PFSK-1 (cell line): ENCODE measurements around the gene RBM20.

Experiments
- FOXP2 ChIP-seq: optimal IDR thresholded peaks from 2 replicates; pipeline ENCODE3; 2011; ENCODE audit warnings: borderline replicate concordance, control low read depth, inconsistent platforms; ENCODE audit not compliant: insufficient read depth; ENCODE audit errors: extremely low read length, extremely low read depth
- POLR2AphosphoS5 ChIP-seq: IDR thresholded peaks from 2 replicates; pipeline ENCODE4 v1.6.1; 2012; ENCODE audit warnings: low read depth, mild to moderate bottlenecking, control low read depth, low read length, moderate library complexity
- REST ChIP-seq, 2 experiments: IDR thresholded peaks; 2 replicates each; pipeline versions ENCODE4 v1.6.1 to v1.8.0; 2011 to 2012; ENCODE audit warnings: low read depth in 2 of 2, low read length in 2 of 2, control low read depth in 1 of 2, inconsistent platforms in 1 of 2, mild to moderate bottlenecking in 1 of 2, moderate library complexity in 1 of 2; ENCODE audit not compliant: insufficient read depth in 1 of 2
- SIN3A ChIP-seq: IDR thresholded peaks from 2 replicates; pipeline ENCODE4 v1.6.1; 2012; ENCODE audit warnings: mild to moderate bottlenecking, low read length, moderate library complexity, borderline replicate concordance; ENCODE audit not compliant: insufficient read depth
- TAF1 ChIP-seq: IDR thresholded peaks from 2 replicates; pipeline ENCODE4 v1.6.1; 2012; ENCODE audit warnings: low read length, control low read depth, borderline replicate concordance; ENCODE audit not compliant: insufficient read depth

RBM20 gene

GRCh38 chr10:110792476-110793125, 148.5 kb downstream of the RBM20 start:
- TF ChIP-seq FOXP2, result no peak
- TF ChIP-seq TAF1, result no peak
- TF ChIP-seq SIN3A, result no peak
- TF ChIP-seq REST (IDR thresholded peaks at IDR 0.05; ENCODE audit: insufficient read depth in 1 of 2, low read depth in 2 of 2, low read length in 2 of 2), result no peak

DNA sequence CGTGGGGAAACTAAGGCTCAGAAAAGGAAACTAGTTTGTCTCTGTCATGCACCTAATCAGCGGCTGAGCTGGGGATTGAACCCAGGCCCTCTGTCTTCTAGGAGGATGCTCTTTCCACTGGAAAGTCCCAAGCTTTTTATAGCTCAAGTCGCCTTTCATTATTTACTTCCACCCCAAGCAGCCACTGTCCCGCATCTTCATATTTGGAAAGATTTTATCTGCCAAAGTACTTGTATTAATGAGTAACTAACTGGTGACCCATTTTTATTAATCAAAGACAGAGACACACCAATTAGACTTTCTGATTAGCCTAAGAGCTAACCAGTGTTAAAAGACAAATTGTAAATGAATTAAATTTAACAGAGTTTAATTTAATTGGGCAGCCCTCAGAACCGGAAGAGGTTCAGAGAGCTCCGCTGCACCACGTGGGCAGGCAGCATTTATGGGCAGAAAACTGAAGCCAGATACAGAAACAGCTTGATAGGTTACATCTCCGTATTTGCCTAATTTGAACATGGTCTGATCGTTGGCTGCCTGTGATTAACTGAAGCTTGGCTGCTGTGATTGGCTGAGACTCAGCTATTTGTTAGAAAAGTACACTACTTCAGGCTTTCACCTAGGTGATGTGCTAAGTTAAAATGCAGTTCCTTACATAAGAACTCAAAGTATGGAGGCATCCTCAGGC, 149.1 kb downstream of the RBM20 start:
- TF ChIP-seq FOXP2 (no peak), REST (IDR thresholded peaks at IDR 0.05; ENCODE audit: insufficient read depth in 1 of 2, low read depth in 2 of 2, low read length in 2 of 2) (no peak), TAF1 (no peak), POLR2AphosphoS5 (no peak), SIN3A (no peak)

- TF ChIP-seq POLR2AphosphoS5 (no peak), SIN3A (no peak), FOXP2 (no peak), REST (IDR thresholded peaks at IDR 0.05; ENCODE audit: insufficient read depth in 1 of 2, low read depth in 2 of 2, low read length in 2 of 2) (no peak), TAF1 (no peak)
Observed at GRCh38 chr10:110793886-110794285, 149.8 kb downstream of the RBM20 start.

- no peak for TF ChIP-seq POLR2AphosphoS5
- TF ChIP-seq REST (IDR thresholded peaks at IDR 0.05; ENCODE audit: insufficient read depth in 1 of 2, low read depth in 2 of 2, low read length in 2 of 2), result no peak
- TF ChIP-seq TAF1, result no peak
- no peak for TF ChIP-seq SIN3A
- no peak for TF ChIP-seq FOXP2
Observed at GRCh38 chr10:110794808-110795207, 150.7 kb downstream of the RBM20 start.
